NT2/D1 (cell line): Measurements from ENCODE around the gene WSB2.

Source experiments
- DNase-seq: peaks from one replicate; pipeline ENCODE4 v3.0.0-alpha.2; 2011; ENCODE audit warnings: low read depth, low spot score
- H3K27me3 ChIP-seq: 2 replicates; pipeline ENCODE4 v1.6.0; 2011; ENCODE audit warnings: mild to moderate bottlenecking; ENCODE audit not compliant: insufficient read length, insufficient read depth
- H3K36me3 ChIP-seq: 2 replicates; pipeline ENCODE4 v1.6.1; 2011; ENCODE audit warnings: mild to moderate bottlenecking, low read length, mixed read lengths; ENCODE audit not compliant: insufficient read depth, insufficient read length
- H3K4me1 ChIP-seq: 2 replicates; pipeline ENCODE4 v1.5.1; 2011; ENCODE audit not compliant: insufficient read depth, insufficient read length
- H3K4me3 ChIP-seq: 2 replicates; pipeline ENCODE4 v1.5.1; 2011; ENCODE audit warnings: low read depth; ENCODE audit not compliant: insufficient read length
- H3K9ac ChIP-seq: 2 replicates; pipeline ENCODE4 v1.6.0; 2011; ENCODE audit warnings: low read depth; ENCODE audit not compliant: insufficient read length
- H3K9me3 ChIP-seq: 2 replicates; pipeline ENCODE4 v1.5.1; 2011; ENCODE audit warnings: mild to moderate bottlenecking, low read length; ENCODE audit not compliant: insufficient read depth
- SUZ12 ChIP-seq: IDR thresholded peaks from 2 replicates; pipeline ENCODE4 v1.6.1; 2011; ENCODE audit not compliant: insufficient read length, insufficient read depth; ENCODE audit errors: extremely low read depth
- YY1 ChIP-seq: IDR thresholded peaks from 2 replicates; pipeline ENCODE4 v1.6.1; 2011; ENCODE audit not compliant: insufficient read length, insufficient read depth
- ZNF274 ChIP-seq: IDR thresholded peaks from 2 replicates; pipeline ENCODE4 v1.6.1; 2011; ENCODE audit warnings: mild to moderate bottlenecking, low read depth, low read length

WSB2 gene

DNA sequence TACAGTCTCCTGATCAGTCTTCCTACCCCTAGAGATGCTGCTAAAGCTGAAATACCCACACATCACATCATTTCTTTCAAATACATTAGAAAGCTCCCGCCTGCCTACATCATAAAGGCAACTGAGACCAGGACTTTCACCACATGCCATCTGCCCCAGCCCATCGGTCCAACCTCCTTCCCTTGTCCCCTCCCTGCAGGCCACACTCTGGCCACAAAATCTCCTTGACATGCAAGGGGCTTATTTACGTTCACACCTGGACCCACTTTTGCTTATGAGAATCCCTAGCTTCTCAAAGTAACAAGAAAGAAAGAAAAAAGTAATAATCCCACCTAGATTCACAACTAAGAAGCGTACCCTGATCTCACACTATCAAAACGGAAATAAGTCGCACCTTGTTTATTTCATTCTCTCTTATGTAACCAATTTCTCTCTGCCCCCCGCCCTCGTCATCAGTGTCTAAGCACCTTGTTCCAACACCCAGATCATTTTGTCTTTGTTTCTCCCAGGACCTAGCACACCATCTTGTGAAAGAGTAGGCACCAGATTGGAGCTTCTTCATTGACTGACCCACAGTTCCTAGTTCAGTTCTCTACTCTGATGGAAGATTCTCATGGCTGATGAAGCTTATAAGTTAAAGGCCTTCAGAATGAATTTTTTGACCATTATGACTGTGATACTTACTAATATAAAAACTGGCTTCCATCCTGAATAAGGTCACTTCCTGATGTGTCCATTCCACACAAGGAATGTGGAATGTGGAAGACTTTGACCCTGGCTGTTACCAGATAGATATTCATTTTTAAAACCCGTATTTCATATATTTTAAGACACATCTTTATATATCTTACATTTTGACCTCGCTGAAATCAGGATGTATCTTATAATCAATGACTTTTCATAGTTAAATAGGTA lies 7.7 kb downstream of the WSB2 start:
- Histone ChIP-seq H3K27me3 (no peaks in the 10 kb centered on the region), H3K36me3 (peaks cover 40% of the 10 kb centered on the region), H3K9me3 (no peaks in the 10 kb centered on the region; the same call in 1 of the 2 replicates), H3K4me3 (no peak overlapping the region), H3K9ac (no peak overlapping the region), H3K4me1 (no peaks in the 10 kb centered on the region)
- DNase-seq: no peak
- TF ChIP-seq ZNF274: no peak
- TF ChIP-seq SUZ12: no peak
- TF ChIP-seq YY1: no peak

GRCh38 chr12:118052324-118053070 lies 8.5 kb downstream of the WSB2 start:
- no peaks in the 10 kb centered on the region for H3K4me1 ChIP-seq
- no peaks in the 10 kb centered on the region; the same call in 1 of the 2 replicates for H3K9me3 ChIP-seq
- DNase-seq: no peak
- H3K36me3 ChIP-seq: peaks cover 47% of the 10 kb centered on the region
- peak overlapping the region; percentile 5 for H3K9ac ChIP-seq
- H3K27me3 ChIP-seq: no peaks in the 10 kb centered on the region
- TF ChIP-seq SUZ12: no peak
- no peak for TF ChIP-seq ZNF274
- TF ChIP-seq YY1: no peak
- H3K4me3 ChIP-seq: no peak overlapping the region

GRCh38 chr12:118050972-118051910 lies 9.7 kb downstream of the WSB2 start:
- Histone ChIP-seq H3K9me3 (no peaks in the 10 kb centered on the region; the same call in 1 of the 2 replicates), H3K4me1 (no peaks in the 10 kb centered on the region), H3K27me3 (no peaks in the 10 kb centered on the region), H3K4me3 (no peak overlapping the region), H3K9ac (no peak overlapping the region), H3K36me3 (peaks cover 58% of the 10 kb centered on the region)
- TF ChIP-seq YY1 (no peak), ZNF274 (no peak), SUZ12 (no peak)
- DNase-seq: no peak

DNA sequence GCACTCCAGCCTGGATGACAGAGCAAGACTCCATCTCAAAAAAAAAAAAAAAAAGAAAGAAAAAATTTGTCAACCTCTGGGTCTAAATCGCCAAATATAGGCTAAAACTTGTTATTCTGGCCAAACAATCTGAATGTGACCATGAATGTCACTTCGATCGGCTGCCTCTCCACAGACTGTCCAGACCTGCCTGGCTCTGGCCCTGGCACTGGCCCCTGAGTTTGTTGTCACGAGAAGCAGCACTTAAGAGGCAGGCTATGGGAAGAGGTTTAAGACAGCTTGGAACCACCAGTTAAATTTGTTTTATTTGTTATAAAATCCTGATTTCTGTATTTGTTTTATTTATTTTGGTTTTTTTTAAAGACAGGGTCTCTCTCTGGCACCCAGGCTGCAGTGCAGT lies 14.5 kb downstream of the WSB2 start:
- Histone ChIP-seq H3K9me3 (no peaks in the 10 kb centered on the region), H3K9ac (no peak overlapping the region), H3K4me1 (no peaks in the 10 kb centered on the region), H3K27me3 (no peaks in the 10 kb centered on the region), H3K4me3 (no peak overlapping the region), H3K36me3 (peaks cover 82% of the 10 kb centered on the region)
- TF ChIP-seq YY1 (no peak), ZNF274 (no peak), SUZ12 (no peak)
- no peak for DNase-seq

- TF ChIP-seq ZNF274 (no peak), YY1 (no peak), SUZ12 (no peak)
- no peak for DNase-seq
- H3K36me3 ChIP-seq: peaks cover 81% of the 10 kb centered on the region
- H3K9me3 ChIP-seq: no peaks in the 10 kb centered on the region
- H3K4me3 ChIP-seq: no peak overlapping the region
- H3K4me1 ChIP-seq: no peaks in the 10 kb centered on the region
- no peaks in the 10 kb centered on the region for H3K27me3 ChIP-seq
- no peak overlapping the region for H3K9ac ChIP-seq
Measured at GRCh38 chr12:118044577-118044976, 16.4 kb downstream of the WSB2 start.

DNA sequence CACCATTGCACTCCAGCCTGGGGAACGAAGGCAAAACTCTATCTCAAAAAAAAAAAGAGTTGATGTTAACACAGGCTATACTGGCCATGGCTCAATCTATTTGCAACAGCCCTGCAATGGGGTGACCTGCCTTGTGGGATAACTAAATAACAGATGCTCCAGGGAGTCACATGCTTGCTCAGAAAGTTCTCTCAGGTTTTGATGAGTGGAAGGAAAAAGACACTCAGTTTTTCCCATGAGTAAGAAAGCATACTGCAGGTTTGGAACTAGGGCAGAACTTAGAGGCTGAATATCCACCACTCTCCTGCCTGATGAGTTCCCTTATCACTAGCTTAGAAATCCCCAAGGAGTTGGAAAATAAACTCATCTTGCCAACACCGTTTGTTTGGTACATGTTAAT lies 16.9 kb downstream of the WSB2 start:
- no peak overlapping the region for H3K4me3 ChIP-seq
- no peaks in the 10 kb centered on the region for H3K9me3 ChIP-seq
- no peak for DNase-seq
- no peaks in the 10 kb centered on the region for H3K27me3 ChIP-seq
- H3K4me1 ChIP-seq: no peaks in the 10 kb centered on the region
- H3K9ac ChIP-seq: no peak overlapping the region
- H3K36me3 ChIP-seq: peaks cover 83% of the 10 kb centered on the region
- TF ChIP-seq ZNF274: no peak
- TF ChIP-seq YY1: no peak
- TF ChIP-seq SUZ12: no peak
